ENCODE results near the gene SPATA21.

Gene SPATA21

DNA sequence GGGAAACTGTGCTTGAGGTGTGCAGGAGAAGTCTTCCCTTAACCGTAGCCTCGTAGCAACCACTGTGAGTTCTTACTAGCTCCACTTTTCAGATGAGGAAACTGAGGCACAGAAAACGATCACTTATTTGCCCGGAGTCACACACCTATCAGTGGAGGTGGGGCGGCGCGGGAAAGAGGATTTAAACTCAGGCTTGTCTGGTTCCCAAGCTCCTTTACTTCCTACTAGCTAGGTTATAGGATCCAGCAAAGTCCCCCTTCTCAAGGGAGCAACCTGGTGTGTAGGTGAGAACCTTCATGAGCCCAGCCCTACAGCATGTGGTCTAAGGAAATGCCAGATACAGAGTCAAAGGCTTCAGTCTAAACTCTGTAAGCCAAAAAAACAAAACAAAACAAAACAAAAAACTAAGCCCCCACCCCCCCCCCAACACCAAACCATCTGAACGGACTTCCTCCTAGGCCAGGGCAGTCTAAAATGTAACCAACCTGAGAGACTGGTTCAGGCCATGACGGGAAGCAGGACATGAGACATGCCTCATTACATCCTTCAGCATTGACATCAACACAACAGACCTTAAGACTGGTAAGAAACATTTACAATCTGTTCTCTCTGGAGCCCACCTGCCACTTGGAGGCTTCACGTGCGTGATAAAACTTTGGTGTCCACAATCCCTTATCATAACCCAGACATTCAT, 84.2 kb downstream of the SPATA21 start:
- peak overlapping the region; percentile 75 for H3K27ac ChIP-seq
- TF ChIP-seq, protein P1, sequence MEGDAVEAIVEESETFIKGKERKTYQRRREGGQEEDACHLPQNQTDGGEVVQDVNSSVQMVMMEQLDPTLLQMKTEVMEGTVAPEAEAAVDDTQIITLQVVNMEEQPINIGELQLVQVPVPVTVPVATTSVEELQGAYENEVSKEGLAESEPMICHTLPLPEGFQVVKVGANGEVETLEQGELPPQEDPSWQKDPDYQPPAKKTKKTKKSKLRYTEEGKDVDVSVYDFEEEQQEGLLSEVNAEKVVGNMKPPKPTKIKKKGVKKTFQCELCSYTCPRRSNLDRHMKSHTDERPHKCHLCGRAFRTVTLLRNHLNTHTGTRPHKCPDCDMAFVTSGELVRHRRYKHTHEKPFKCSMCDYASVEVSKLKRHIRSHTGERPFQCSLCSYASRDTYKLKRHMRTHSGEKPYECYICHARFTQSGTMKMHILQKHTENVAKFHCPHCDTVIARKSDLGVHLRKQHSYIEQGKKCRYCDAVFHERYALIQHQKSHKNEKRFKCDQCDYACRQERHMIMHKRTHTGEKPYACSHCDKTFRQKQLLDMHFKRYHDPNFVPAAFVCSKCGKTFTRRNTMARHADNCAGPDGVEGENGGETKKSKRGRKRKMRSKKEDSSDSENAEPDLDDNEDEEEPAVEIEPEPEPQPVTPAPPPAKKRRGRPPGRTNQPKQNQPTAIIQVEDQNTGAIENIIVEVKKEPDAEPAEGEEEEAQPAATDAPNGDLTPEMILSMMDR (IDR thresholded peaks at IDR 0.05) = no peak
- no peak for TF ChIP-seq ZFX (IDR thresholded peaks at IDR 0.05; ENCODE audit: borderline replicate concordance)

DNA sequence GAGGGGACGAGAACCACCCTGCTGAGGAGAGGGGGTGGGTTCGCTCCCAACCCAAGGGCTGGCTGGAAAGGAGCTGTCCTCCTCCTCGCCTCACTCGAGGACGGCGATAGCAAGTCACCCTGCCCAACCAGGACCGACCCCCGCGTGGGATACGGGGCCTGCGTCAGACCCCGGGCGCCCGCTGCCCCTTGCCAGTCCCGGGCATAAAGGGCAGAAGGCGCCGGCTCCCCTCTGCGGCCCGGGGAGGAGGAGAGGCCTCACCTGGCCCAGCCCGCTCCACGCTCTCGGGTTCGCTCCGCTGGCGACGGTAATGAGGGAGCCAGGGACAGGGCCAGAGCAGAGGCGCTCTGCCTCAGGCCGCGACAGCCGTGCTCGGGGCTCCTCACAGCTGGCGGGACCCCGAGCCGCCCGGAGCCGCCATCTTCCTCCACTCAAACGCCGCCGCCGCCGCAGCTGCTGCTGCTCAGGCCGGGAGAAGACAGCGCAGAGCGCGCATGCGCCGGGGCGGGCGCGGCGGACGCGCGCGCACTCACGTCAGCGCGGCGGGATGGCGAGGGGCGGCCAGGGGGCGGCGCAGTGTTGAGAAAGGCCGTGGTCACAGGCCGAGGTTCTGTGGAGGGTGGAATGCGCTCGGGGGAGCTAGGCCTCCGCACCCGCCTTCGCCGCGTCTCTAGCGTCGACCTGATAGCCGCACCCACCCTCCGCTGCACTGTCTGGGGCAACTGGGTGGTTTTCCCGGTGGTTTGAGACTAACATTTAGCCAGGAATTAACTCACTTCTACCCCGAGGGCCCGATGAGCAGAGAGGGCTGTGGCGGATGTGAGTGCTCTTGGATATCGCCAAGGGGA, 85.0 kb downstream of the SPATA21 start, which contains the start of gene FBXO42:
TSS of gene FBXO42 (minus strand) at position 487 of the 848 bp plus-strand sequence. CDS start 37,062 bp downstream, outside the sequence.
- no peak for TF ChIP-seq ZFX (IDR thresholded peaks at IDR 0.05; ENCODE audit: borderline replicate concordance)
- TF ChIP-seq, protein P1 (IDR thresholded peaks at IDR 0.05) = peak; percentile 63
- H3K27ac ChIP-seq = peak within 1 kb of the TSS; percentile 75

DNA sequence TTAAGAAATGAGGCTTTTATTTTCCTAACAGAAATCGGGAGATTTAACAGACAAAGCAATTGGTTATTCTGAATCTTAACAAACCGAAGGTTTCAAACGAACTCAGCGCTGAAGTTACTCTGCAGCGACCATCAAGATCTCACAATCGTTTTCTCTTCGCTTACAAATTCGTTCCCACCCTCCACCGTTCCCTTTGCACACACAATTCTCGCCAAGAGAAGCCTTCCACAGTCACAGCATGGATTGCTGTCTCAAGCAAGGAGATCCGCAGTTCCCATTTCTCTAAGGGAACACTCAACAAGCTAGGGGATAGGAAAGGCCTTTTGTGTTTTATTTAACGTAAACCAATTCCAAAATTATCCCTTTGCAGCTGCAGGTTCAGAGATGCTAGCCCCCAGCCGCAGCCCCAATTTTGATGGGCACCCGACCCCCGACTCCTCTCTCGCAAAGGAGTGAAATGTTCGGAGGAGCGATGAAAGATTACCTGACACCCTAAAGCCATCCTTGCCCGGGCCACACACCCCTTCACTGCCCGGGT, 85.7 kb downstream of the SPATA21 start:
- H3K27ac ChIP-seq = peak overlapping the region; percentile 75
- TF ChIP-seq, protein P1 (IDR thresholded peaks at IDR 0.05) = no peak
- no peak for TF ChIP-seq ZFX (IDR thresholded peaks at IDR 0.05; ENCODE audit: borderline replicate concordance)

DNA sequence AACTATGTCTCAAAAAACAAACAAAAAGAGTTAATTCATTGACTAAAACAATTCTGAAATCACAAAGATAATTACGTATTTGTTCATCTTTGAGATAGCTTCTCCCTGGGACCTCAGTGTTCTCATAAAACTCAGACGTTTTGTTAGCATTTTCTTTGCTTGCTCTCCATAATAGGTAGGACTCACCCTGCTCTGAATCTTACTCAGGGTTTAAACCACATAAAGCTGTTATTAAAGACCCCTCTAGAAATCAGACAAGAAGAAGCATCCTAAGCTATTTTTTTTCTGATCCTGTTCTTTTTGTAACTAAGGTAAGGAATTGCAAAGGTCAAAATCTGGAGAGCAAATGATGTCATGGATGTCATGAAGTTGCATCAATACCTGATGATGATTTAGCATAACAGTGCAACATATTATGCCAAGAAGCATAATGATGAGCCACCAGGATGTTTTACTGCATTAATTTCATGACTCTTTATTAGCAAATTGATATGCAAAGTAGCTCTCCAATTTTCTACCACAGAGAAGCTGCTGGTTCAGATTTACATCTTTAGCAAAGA, 87.3 kb downstream of the SPATA21 start:
- H3K27ac ChIP-seq = peak overlapping the region; percentile 75
- TF ChIP-seq, protein P1 (IDR thresholded peaks at IDR 0.05) = no peak
- no peak for TF ChIP-seq ZFX (IDR thresholded peaks at IDR 0.05; ENCODE audit: borderline replicate concordance)

All from 22Rv1 (cell line).